ENCODE measurements around the gene PHAX. TPM values are rescaled to one million over a fixed set of nuclear protein-coding genes. Genes with fewer than 3 reads are reported as not detected.
A peak's percentile ranks its signal among the peaks of the same experiment; 100 is the strongest.
"Not testable (repeated sequence)": the region's sequence is repeated elsewhere in the genome, so short reads cannot be mapped to it uniquely, and the experiment has no call there.

PHAX gene, protein sequence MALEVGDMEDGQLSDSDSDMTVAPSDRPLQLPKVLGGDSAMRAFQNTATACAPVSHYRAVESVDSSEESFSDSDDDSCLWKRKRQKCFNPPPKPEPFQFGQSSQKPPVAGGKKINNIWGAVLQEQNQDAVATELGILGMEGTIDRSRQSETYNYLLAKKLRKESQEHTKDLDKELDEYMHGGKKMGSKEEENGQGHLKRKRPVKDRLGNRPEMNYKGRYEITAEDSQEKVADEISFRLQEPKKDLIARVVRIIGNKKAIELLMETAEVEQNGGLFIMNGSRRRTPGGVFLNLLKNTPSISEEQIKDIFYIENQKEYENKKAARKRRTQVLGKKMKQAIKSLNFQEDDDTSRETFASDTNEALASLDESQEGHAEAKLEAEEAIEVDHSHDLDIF
- polyA plus RNA-seq (ENCODE audit: insufficient read length in 3 of 3): 100 to 1,000 TPM in 1 of 3 donors, 10 to 100 TPM in 2; 89.8 to 102 (median 95.8) TPM

DNA sequence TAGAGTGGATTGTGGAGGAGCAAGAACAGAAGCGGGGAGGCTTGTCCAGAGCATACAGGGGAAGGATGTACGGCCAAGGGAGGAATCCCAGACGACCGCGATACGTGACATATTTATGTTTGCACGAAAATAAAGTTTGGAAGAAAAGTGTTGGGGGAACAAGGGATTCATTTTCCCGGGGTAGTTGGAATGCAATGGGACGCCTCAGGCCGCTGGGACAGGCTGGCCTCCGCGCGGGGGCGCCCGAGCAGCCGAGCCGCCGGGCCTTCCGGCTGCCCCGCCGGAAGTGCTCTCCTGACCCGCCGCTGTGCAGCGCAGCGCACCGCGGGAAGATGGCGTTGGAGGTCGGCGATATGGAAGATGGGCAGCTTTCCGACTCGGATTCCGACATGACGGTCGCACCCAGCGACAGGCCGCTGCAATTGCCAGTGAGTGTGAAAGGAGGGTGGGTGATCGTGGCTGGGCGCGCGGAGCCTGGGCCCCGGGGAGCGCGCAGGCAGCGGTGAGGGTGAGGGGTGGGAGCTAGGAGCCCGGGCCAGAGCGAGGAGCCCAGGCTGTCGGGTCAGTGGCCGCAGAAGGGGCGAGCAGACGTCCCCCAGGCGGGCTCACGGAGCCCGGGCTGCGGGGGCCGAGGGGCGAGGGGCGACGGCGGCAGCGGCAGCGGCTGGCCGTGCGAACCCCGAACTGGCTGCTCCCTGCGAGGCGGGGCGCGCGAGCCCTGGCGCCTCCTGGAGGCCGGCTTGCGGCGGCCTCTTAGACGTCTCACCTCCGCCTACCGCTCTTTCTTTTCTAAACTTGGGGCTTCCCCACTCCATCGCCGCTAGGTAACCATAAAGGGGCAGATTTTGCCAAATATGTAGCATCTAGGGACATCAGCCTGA lies at the start of gene PHAX:
Gene PHAX, plus strand, starts transcription at position 317 of the 881 bp plus-strand sequence. Its CDS starts 16 bp downstream, at position 333.
- peak; percentile 54 to 68 (median 62) for DNase-seq (ENCODE audit: low read depth in 3 of 3, low spot score in 2 of 3)

DNA sequence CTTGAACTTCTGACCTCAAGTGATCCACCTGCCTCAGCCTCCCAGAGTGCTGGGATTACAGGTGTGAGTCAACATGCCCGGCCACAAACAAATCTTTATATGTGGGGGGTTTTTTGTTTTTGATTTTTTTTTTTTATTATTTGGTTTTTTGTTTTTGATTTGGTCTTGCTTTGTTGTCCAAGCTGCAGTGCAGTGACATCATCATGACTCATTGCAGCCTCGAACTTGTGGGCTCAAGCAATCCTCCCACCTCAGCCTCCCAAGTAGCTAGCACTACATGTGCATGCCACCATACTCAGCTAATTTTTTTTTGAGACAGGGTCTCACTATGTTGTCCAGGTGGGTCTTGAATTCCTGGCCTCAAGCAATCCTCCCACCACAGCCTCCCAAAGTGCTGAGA lies 48.1 kb upstream of the PHAX start:
- DNase-seq (ENCODE audit: low read depth in 3 of 3, low spot score in 2 of 3): no peak

DNA sequence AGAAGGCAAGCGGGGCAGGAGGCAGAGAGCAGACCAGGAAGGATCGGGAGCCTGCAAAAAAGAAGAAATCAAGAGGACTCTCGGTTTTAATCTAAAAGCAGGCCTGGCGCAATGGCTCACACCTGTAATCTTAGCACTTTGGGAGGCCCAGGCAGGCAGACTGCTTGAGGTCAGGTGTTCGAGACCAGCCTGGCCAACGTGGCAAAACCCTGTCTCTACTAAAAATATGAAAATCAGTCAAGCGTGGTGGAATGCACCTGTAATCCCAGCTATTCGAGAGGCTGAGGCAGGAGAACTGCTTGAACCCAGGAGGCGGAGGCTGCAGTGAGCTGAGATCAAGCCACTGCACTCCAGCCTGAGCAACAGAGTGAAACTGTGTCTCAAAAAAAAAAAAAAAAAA lies 45.6 kb upstream of the PHAX start:
- DNase-seq (ENCODE audit: low read depth in 3 of 3, low spot score in 2 of 3): not testable (repeated sequence)

DNA sequence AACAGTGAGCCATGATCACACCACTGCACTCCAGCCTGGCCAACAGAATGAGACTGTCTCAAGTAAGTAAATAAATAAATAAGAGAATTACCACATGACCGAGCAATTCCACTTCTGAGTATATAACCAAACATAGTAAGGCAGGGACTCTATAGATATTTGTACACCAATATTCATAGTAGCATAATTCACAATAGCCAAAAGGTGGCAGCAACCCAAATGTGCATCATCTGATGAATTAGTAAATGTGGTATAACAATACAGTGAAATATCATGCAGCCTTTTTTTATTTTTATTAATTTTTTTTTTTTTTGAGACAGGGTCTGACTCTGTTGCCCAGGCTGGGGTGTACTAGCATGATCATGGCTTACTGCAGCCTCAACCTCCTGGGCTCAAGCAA lies 38.8 kb upstream of the PHAX start:
- no peak for DNase-seq (ENCODE audit: low read depth in 3 of 3, low spot score in 2 of 3)

DNA sequence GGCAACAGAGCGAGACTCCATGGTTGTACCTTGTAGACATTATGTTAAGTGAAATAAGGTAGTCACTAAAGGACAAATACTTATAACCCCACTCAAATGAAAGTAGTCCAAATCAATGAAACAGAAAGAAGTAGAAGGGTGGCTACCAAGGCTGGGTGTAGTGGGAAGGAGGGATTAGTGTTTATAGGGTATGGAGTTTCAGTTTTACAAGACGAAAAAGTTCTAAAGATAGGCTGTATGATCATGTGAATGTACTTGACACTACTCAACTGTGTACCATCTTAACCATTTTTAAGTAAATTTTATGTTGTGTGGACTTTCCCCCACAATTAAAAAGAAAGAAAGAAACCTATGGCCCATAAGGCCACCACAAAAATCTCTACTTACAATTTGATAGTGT lies 37.9 kb upstream of the PHAX start:
- no peak for DNase-seq (ENCODE audit: low read depth in 3 of 3, low spot score in 2 of 3)

DNA sequence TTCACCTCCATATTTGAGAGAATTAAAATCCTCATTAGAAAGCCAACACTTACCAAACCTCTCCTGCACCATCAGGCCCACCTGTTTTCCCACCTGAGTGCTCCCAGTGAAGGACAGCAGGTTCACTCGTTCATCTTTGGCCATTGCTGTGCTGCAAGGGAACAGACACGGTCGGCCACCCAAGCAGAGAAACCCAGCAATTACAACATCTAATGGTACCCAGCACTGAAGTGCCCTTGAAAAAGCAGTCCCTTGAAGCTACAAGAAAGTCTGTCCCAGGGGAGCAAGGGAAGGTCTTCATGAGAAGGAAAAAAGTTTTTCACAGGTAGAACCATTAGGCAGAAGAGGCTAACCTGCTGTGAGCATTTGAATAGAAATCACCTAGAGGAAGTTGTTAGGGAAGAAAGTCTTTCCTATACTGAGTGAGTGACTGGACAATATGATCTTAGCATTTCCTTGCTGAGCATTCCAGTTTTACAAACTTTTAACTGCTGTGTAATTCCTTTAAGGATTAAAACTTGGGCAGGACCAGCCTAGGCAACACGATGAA lies 32.5 kb upstream of the PHAX start:
- DNase-seq (ENCODE audit: low read depth in 3 of 3, low spot score in 2 of 3): no peak

DNA sequence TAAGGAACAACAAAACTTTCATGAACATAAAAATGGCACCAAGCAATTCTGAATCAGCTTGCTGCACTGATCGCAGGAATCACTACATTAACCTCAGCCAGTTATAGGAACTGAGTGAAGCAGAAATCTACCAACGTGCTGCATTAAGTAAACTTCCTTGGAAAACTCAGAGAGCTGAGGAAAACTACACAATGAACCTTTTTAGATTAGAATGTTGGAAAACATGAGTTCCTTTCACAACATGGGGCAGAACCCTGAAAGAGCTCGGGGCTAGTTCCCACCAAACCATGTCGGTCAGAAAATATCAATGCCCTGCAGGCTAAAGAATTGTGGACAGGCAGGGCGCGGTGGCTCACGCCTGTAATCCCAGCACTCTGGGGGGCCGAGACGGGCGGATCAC lies 25.1 kb upstream of the PHAX start:
- no peak for DNase-seq (ENCODE audit: low read depth in 3 of 3, low spot score in 2 of 3)

DNA sequence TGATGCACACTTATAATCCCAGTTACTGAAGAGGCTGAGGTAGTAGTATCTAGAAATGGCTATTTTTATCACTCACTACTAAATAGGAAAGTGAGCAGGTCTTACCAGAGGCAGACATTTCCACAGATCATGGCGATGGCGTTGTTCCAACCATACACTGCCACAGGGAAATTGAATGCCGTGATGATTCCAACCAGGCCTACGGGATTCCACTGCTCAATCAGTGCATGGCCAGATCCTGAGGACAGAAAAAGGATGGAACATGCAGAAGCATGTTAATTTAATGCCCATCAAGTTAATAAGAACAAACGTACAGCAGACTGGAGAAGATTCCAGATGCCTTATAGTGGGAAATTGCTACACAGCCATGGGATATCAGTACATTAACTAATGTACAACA lies 23.8 kb upstream of the PHAX start:
- DNase-seq (ENCODE audit: low read depth in 3 of 3, low spot score in 2 of 3): no peak

DNA sequence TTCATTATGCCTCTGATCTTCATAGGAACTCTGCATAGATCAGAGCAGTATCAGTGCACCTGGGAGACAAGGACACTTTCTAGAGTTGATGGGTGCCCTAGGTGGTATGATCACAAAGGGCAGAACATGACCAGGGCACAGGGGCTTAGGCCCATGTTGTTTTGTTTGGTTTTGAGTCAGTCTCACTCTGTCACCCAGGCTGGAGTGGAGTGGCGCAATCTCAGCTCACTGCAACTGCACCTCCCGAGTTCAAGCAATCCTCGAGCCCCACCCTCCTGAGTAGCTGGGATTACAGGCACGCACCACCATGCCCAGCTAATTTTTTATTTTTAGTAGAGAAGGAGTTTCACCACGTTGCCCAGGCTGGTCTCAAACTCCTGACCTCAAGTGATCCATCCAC lies 23.3 kb upstream of the PHAX start:
- DNase-seq (ENCODE audit: low read depth in 3 of 3, low spot score in 2 of 3): no peak

DNA sequence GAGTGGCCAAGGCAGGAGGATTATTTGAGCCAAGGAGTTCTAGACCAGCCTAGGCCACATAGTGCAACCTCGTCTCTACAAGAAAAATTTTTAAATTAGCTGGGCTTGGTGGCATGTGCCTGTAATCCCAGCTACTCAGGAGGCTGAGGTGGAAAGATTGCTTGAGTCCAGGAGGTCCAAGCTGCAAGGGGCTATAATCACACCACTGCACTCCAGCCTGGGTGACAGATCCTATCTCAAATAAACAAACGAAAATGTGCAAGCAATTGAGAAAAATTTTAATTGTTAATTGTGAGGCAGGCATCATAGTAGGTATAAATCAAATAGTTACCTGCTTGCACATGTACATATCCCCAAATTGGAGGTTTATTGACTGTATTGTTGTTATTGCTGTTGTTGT lies 21.0 kb upstream of the PHAX start:
- DNase-seq (ENCODE audit: low read depth in 3 of 3, low spot score in 2 of 3): no peak

DNA sequence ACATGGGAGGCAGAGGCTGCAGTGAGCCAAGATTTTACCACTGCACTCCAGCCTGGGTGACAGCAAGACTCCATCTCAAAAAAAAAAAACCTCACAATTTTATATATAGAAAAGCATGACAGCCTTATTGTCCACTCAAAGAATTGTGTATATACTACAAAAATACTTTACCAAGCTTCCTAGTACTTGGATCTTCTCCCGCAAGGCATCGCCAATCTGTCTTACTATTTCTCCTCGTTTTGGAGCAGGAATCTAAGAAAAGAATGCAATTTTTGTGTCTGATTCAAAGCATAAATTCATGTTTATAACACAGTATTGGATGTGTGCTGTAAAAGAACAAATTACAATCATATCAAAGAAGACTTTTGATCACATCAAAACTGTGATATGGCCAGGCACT lies 17.0 kb upstream of the PHAX start:
- no peak for DNase-seq (ENCODE audit: low read depth in 3 of 3, low spot score in 2 of 3)

DNA sequence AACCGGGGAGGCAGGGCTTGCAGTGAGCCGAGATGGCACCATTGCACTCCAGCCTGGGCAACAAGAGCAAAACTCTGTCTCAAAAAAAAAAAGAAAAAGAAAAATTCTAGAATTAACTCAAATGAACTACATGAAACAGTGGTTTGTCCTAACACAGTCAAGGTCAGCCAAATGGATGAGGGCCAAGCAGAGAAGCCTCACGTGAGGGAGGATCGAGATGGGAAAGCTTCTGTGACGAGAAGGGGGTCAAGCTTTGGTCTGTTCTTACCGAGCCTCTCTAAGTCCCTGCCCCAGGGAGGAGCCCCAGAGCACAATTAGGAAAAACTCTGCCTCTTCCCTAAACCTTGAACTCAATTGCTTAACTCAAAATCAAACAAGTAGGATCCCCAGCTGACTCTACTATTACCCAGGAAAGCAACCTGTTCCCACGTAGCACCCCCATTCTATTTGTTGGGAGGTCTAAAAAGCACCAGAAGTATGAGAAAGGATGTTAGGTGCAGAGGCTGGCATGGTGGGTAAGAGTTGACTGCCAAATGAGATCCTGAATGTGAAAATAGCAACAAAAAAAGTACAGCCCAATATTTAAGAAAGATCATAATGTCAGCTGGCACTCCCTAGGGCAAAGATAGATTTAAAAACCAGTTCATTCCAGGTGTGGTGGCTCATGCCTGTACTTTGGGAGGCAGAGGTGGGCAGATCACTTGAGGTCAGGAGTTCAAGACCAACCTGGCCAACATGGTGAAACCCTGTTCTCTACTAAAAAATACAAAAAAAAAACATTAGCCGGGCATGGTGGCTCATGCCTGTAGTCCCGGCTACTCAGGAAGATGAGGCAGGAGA lies 13.0 kb upstream of the PHAX start:
- no peak for DNase-seq (ENCODE audit: low read depth in 3 of 3, low spot score in 2 of 3)

DNA sequence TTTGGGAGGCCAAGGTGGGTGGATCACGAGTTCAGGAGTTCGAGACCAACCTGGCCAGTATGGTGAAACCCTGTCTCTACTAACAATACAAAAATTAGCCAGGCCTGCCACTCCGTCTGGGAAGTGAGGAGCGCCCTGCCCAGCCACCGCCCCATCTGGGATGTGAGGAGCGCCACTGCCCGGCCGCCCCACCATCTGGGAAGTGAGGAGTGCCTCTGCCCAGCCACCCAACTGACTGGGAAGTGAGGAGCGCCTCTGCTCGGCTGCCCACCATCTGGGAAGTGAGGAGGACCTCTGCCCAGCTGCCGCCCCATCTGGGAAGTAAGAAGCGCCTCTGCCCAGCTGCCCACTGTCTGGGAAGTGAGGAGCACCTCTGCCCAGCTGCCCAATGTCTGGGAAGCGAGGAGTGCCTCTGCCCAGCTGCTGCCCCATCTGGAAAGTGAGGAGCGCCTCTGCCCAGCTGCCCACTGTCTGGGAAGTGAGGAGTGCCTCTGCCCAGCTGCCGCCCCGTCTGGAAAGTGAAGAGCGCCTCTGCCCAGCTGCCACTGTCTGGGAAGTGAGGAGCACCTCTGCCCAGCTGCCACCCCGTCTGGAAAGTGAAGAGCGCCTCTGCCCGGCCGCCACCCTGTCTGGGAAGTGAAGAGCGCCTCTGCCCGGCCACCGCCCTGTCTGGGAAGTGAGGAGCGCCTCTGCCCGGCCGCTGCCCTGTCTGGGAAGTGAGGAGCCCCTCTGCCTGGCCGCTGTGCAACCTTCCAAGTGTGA lies 11.0 kb upstream of the PHAX start:
- no peak for DNase-seq (ENCODE audit: low read depth in 3 of 3, low spot score in 2 of 3)

DNA sequence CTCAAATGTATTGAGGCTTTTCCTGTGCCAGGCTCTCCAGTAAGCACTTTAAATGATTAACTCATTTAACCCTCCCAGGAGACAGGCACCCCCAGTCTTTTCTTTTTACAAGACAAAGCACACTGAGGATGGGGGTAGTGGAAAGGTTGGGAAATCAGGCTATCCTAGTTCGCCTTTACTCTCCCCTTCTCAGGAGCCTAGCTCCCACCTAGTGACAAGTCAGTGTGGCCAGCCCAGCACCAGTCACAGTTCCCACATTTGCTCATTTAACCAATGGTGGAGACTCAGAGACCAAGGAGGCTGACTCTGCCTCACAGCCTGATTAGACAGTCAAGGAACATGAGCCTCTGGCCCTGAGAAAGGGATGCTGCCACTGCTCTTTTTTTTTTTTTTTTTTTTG lies 9.2 kb upstream of the PHAX start:
- no peak for DNase-seq (ENCODE audit: low read depth in 3 of 3, low spot score in 2 of 3)

DNA sequence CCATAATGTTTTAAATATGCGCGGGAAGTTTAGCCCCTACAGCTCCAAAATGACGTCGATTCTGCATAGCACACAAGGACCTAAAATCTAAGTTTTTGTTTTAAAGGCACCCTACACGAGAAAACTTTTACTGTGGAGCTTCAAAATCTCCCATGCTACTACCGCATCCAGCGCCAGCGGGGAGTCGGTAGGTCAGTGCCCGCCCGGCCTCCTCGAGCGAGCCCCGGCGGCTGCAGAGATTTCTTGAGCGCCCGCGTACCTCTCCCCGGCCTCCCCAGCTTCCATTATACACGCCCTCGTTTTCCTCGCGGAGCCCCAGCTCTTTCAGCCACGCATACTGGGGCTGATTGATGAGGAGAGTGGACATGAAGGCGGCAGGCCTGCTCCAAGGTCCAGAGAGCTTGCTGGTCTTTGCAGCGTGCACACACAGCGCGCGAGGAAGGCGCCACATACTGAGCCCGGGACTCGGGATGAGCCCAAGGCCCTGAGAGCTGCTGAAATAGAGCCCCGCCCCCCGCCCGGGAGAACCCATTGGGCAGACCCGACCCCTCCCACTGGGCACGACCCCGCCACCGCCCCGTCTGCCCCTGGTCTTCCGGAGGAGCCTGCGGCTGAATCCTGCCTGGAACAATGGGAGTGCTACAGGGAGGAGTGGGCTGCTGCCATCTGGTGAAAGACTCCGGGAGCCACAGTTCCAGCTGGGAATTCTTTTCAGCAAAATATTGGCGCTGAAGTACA lies 5.8 kb upstream of the PHAX start, which contains the start of gene ALDH7A1:
Gene ALDH7A1, minus strand, starts transcription at position 472 of the 738 bp plus-strand sequence. Its CDS starts 21 bp downstream, at position 451.
- peak; percentile 82 to 92 (median 89) for DNase-seq (ENCODE audit: low read depth in 3 of 3, low spot score in 2 of 3)

DNA sequence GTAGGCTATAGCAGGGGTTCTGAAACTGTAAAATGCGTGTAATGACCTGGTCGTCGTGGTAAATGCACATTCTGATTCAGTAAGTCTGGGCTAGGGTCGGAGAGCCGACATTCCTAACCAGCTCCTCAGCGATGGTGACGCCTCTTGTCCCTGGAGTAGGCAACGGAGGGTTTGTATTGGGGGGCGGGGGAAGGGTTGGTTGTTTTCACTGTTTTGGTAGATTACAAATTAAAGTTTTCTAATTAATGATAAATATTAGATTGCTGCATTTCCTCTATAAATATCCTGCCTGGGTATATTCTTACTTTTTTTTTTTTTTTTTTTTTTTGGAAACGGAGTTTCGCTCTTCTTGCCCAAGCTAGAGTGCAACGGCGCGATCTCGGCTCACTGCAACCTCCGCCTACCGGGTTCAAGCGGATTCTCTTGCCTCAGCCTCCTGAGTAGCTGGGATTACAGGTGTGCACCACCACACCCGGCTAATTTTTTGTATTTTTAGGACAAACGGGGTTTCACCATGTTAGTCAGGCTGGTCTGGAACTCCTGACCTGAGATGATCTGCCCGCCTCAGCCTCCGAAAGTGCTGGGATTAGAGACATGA lies 5.2 kb upstream of the PHAX start:
- no peak for DNase-seq (ENCODE audit: low read depth in 3 of 3, low spot score in 2 of 3)

DNA sequence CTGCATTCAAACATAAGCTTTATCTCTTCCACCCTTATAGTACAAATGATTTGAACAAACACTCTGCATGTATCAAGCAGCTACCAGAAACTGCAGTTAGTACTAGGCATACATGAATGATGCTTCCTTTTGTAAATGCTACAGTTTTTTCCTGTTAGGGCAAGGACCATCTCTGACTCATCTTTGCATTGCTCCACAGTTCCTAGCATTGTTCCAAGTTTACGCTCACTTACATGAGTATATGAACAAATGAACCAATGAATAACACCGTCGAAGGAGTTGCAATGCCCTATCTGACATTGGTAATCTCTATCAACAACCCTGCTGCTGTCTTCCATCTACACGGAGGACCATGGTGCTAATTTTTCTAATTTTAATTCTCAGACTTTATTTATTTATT lies 3.6 kb upstream of the PHAX start:
- no peak for DNase-seq (ENCODE audit: low read depth in 3 of 3, low spot score in 2 of 3)

DNA sequence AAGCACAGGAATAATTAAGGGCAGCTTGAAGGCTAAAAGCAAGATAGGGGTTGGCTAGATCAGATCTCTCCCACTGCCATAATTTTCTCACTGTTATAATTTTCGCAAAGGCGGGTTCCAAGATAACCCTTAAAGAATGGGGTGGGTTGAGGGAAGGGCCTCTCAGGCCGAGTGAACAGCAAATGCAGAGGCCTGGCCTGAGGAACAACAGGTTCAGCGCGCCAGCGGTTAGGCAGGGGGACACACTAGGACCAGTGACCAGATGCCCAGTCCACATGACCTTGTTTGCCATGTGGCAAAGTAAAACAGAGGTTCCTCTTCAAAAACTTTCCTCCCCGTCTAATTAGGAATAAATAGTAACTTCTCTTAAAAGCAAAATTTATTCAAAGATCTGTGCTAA lies 1.2 kb upstream of the PHAX start:
- no peak for DNase-seq (ENCODE audit: low read depth in 3 of 3, low spot score in 2 of 3)
